ENCODE measurements around the gene MYL5.
"Not testable (repeated sequence)": the region's sequence is repeated elsewhere in the genome, so short reads cannot be mapped to it uniquely, and the experiment has no call there.

The MYL5 gene, protein sequence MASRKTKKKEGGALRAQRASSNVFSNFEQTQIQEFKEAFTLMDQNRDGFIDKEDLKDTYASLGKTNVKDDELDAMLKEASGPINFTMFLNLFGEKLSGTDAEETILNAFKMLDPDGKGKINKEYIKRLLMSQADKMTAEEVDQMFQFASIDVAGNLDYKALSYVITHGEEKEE

DNA sequence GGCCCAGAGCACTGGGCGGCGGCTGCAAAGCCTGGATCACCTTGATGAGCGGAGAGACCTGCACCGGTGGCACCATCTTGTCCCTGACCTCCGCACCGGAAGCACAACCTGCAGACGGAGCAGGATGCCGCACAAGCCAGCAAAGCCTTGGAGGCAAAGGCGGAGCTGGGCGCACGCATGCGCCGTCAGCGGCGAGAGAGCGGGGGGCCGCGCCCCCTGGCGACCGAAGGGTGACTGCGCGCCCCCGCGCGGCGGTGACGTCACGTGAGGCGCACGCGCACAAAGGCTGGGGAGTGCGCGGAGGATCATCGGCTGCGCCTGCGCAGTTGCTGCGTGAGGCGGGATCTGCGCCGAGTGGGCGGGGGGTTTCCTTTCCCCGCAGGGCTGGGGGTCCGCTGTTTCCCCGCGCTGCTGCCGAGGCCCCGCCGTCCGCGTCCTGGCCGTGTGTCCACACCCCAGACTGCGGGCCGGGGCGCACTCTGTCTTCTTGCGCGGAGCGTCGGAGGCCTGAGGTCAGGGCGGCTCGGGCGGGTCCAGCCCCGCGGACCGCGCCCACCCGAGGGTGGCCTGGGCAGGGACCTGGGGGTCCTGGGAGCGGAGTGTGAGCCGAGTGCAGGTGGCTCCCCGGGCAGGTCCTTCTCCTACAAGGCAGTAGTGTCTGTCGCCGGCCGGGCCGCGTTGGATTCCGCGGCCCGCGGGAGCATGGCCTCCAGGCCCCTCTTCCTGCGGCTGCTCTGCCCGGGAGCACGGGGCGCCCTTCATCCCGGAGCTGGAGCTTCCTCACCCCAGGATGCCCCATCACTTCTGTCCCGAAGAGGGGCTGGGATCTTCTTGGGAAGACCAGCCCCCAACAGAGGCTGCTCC, at the start of gene MYL5, which contains the start of gene ATP5ME:
Gene MYL5, plus strand, starts transcription at position 371 of the 864 bp plus-strand sequence. CDS start 3,485 bp downstream, outside the sequence.
Gene ATP5ME, minus strand, starts transcription at position 105 of the 864 bp plus-strand sequence. Its CDS starts 29 bp downstream, at position 76.
- DNase-seq = peak; percentile 97 to 99 (median 99)

DNA sequence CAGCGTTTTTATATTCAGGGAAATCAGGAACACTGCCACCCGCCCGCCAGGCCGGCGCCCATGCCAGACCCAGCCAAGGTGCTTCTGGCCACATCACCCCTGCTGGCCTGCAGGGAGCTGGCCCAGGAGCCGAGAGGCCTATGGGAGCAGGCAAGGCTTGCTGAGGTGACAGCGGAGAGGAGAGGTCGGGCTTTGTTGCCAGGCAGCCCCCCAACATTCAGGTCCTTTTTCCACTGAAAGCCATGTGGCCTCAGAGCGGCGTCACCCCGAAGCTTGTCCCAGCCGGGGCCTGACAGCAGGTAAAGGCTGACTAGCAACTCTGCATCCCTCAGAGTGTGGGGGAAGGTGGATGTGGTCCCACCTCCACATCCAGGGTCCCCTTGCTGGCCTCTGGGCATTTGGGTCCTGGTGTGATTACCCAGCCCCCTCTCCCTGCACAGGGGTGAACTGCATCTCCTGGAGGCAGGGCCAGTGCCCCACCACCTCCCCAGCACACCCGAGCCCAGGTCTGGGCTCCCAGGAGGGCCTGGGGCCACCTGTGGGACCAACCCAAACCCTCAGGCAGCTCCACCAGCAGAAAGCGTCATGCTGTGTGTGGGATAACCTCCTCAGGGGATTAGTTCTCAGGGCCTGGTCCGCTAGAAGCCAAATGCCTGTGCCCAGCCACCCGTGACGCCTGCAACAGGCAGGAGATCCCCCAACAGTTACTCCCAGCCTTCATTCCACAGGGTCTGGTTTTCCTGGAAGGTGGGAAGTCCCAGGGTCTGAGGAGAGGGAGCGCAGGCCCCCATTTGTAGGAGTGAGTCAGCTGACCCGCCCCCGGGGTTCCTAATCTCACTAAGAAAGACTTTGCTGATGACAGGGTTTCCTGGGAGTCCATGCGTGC, 49.4 kb upstream of the MYL5 start, which contains the start of gene PDE6B:
Gene PDE6B, plus strand, starts transcription at position 869 of the 886 bp plus-strand sequence. CDS start 54 bp downstream, outside the sequence.
- no peak for DNase-seq

DNA sequence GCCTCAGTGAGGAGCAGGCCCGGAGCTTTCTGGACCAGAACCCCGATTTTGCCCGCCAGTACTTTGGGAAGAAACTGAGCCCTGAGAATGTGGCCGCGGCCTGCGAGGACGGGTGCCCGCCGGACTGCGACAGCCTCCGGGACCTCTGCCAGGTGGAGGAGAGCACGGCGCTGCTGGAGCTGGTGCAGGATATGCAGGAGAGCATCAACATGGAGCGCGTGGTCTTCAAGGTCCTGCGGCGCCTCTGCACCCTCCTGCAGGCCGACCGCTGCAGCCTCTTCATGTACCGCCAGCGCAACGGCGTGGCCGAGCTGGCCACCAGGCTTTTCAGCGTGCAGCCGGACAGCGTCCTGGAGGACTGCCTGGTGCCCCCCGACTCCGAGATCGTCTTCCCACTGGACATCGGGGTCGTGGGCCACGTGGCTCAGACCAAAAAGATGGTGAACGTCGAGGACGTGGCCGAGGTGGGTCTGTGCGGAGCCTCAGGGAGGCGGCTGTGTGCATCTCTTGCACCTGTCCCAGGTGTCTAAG, 48.6 kb upstream of the MYL5 start:
- DNase-seq = no peak

DNA sequence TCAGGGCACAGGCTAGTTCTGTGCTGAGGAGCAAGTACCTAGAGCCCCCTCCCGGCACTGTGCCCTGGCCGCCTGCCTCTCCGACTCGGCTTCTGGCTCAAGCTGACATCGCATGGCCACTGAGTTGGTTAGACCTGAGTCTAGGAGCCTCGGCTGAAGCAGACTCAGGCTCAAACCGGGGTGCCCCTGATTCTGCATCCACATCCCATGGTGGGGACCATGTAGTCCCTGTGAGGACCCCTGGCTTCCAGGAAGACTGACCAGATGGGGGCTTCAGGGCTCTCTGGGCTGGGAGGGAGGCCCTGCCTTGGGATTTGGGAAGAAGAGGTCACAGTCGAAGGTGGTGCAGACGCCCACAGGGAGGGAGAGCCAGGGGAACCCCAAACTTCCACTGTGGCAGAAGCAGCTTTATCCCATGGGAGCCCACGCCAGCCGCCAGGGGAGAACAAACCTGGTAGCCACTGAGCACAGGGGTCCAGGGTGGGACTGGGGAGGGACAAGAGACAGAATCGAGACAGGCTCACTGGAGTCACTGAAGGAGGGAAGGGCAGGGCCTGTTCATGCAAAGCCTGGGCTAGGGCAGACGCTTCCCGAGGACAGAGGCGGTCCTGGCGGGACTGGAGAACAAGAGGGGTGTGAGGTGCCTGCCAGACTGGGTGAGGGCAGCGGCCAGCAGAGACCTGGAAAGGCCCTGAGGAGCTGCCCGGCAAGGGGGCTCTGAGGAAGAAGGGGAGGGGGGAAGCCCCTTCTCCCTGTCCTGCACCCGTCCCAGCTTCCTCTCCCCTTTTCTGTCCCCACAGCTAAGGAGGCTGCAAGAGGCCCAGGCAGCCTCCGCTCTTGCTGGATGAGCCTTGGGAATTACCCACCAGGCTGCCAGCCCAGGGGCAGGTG, 47.9 kb upstream of the MYL5 start:
- no peak for DNase-seq

DNA sequence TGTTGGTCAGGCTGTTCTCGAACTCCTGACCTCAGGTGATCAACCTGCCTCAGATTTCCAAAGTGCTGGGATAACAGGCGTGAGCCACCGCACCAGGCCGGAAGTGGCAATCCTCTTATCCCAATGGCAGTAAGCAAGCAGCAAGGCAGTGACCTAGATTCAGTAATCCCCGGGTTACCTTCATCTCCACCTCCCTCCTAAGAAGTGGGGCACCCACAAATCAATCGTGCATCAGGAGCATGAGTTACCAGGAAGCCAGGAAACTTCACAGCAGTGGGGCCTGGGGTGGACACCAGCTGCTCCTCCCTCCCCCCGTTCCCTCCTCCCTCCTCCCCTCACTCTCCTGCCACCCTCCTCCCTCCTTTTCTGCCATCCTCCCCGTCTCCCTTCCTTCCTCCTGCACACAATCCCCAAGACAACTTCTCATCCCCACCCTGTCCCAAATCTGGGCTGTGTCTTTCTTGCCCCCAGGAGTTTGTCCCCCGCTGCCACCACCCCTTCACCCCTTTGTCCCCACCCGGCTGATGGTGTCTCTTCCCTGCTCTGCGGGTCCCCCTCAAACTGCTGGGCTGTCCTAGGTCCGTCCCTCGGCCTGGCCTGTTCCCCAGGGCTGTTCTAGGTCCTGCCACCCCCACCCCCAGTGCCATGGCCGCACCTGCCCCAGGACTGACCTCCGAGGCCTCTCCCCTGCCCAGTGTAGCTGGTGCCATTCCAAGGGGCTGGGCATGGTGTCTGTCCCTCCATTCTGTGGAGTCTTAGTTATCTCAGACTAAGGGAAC, 46.8 kb upstream of the MYL5 start:
- DNase-seq = no peak

DNA sequence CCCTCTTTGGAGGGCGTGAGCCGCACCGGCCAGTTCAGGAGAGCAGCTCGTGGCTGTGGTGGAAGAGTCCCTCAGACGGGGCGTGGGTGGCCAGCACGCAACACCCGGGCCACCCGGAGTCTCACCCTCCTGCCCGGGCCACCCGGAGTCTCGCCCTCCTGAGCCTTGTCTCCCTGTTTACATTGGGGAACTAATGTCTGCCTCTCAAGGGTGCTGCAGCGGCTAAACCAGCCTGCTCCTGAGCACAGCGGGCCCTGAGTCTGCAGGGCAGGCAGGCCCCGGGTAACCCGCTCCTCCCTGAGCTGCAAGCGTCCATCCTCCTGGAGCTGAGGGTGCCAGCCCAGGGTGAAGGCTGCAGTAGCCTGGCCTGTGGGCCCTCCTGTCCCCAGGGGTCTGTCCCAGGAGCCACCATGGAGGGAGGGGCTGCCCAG, 46.0 kb upstream of the MYL5 start:
- no peak for DNase-seq

DNA sequence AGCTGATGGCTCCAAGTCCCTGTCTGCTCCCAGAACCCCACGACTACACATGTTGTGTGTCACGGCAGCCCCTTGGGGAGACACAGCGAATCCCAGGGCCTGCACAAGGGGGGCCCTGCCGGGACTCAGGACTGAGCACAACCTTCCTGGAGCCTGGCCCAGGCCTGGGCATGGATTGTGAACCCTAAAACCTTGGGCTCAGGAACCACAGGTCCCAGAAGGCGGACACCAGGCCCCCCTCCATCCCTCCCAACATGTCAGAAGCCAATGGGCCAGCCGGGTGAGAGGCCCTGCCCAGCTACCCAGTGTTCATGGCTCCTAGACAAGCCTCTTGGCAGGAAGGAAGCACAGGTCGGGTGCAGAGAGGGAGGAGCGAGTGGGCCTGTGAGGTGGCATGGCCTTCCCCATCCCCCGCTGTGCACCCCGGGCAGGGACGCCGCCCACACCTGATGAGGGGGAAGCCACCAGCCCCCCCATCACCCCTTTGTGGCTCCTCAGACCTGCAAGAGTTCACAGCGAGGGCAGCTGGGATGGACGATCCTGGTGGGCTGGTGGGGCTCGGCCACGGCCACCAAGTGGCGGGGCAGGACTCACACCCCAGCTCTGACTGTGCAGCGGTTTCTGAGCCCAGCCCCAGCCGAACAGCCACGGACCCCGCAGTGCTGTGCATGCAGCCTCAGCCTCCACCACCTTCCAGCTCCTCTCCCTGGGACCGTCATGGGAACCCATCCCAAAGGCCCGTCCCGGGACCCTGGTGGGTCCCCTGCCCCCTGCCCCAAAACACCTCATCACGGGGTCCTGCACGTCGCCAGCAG, 45.3 kb upstream of the MYL5 start:
- DNase-seq = no peak

DNA sequence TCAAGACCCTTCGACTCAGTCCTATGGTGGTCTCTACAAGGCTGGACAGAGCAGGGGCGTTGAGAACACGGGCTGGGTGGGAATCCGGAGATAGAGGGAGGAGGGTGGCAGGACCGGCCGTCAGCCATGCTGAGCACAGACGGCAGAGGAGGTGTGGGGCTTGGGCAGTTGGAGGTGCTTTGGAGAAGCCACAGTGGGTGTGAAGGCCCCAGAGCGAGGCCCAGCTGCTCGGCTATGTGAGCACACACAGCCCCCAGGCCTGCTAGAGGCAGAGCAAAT, 44.8 kb upstream of the MYL5 start:
- no peak for DNase-seq

DNA sequence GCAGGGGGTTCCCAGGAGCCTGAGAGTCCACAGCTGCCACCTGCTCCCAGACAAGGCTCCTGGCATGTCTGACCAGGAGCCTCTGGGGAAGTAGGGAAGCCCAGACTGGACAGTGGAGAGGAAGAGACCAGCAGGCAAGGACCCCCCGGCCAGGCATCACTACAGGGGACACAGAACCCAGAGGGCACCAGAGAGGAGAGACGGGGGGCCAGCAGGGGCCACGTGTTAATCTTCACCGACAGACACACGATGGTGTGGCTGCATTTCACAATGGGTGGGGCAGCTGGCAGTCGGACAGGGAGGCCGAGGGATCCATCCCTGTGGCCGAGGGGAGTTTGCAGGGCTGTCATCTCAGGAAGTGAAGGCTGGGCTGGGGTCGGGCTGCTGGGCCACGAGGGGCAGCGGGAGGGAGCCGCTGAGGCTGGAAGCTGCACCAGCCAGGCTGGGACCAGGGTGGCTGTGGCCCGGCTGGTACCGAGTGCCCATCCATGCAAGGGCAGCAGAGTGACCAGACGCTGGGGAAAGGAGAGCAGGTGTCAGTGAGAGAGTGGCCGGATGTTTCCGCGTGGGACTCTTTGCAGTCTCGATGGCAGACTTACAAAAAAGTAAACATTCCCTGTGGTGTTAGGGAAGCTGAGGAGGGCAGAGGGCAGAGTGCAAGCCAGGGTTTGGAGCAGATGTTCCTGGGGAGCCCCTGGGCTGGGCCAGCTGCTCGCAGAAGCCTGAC, 44.3 kb upstream of the MYL5 start:
- DNase-seq = no peak

DNA sequence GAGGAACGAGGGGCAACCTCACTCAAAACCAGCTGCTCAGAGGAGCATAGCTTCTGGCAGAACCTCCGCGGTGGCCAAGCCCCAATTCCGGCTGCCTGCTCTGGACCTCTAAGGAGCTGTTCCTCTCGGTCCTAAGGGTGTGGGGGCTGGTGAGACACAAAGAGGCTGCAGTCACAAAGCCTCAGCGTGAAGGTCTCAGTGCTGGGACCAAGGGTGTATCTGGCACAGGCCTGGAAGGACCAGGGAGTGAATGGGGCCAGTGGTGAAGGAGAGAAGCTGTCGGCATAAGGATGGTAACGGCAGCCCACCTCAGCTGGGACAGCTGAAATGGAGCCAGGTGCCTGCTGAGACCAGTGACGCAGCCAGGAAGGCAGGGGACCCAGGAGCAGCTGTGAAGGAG, 43.7 kb upstream of the MYL5 start:
- DNase-seq = no peak

DNA sequence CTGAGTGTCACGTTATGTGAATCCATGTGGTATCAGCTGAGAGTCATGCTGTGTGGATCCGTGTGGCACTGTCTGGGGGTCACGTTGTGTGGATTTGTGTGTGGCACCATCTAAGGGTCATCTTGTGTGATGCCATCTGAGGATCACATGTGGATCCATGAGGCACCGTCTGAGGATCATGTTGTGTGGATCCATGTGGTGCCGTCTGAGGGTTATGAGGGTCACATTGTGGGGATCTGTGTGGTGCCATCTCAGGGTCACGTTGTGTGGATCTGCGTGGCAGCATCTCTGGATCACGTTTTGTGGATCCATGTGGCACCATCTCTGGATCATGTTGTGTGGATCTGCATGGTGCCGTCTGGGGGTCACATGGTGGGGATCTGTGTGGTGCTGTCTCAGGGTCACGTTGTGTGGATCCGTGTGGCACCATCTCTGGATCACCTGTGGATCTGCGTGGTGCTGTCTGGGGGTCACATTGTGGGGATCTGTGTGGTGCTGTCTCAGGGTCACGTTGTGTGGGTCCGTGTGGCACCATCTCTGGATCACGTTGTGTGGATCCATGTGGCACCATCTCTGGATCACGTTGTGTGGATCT, 42.0 kb upstream of the MYL5 start:
- no peak for DNase-seq

DNA sequence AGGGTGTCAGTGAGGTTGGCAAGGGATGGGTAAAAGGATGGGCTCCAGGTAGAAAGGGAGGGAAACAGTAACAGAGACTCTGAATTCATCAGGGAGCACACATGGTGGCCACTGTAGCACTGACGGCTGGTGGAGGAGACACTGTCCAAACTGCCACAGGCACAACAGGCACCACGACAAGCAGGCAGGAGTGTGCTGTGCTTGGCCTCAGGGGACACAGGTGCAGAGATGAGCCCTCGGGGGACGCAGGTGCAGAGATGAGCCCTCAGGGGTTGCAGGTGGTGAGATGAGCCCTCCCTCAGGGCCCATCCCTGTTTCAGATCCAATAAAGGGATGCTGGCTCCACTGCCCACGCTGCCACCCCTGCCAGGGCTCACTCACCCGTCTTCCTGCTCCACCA, 41.4 kb upstream of the MYL5 start:
- no peak for DNase-seq

DNA sequence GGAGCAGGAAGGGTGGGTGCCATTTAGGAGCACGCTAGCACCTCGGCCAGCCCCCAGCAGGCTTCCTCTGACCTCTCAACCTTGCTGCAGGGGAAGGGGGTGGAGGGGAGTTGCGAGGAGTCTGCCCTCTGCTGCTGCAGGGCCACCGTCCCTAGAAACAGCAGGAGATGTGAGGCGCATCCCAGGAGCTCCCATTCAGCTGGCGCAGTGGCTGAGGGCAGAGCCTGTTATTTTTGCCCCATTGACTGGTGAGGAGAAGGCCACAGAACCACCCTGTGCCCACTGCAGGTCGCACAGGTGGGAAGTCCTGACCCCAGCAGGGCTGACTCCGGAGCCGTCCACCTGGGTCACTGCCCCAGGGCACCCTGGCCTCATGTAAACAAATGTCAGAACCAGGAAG, 40.9 kb upstream of the MYL5 start:
- no peak for DNase-seq

DNA sequence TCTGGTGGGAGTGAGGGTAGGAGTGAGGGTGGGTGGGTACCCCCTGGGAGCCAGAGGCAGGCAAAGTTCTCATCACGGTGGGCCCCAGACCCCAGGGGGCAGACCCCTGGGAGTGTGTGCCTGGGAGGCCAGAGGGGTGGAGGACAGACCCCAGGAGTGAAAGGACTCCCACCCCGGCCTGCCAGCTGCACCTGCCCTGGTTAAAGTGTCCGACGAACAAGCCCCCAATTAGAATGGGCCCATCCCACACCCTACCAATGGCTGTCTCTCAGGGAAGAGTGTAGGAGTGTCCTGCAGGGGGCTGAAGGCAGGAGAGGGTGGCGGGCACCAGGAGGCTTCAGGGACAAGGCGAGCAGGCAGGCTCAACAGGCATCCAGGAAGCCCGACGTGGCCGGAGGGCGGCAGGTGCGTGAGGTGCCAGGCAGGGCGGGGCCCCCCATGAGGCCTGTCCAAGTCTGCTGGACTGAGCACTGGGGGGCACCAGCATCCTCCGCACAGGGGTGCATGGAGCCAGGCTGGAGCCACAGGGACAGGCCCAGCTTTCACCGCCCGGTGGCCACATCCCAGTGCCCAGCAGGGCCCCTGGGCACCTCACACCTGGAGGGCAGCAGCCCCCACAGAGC, 40.3 kb upstream of the MYL5 start:
- no peak for DNase-seq

DNA sequence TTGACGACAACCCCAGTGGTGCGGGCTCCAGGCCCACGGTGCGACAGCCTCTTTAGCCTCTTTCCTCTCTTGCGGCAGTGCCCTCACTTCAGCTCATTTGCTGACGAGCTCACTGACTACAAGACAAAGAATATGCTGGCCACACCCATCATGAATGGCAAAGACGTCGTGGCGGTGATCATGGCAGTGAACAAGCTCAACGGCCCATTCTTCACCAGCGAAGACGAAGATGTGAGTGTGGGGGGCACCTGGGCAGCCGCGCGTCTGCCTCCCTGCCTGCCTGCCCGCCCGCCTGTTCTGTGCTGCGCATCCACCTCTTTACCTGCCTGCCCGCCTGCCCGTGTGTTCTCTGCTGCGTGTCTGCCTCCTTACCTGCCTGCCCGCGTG, 39.8 kb upstream of the MYL5 start:
- no peak for DNase-seq

DNA sequence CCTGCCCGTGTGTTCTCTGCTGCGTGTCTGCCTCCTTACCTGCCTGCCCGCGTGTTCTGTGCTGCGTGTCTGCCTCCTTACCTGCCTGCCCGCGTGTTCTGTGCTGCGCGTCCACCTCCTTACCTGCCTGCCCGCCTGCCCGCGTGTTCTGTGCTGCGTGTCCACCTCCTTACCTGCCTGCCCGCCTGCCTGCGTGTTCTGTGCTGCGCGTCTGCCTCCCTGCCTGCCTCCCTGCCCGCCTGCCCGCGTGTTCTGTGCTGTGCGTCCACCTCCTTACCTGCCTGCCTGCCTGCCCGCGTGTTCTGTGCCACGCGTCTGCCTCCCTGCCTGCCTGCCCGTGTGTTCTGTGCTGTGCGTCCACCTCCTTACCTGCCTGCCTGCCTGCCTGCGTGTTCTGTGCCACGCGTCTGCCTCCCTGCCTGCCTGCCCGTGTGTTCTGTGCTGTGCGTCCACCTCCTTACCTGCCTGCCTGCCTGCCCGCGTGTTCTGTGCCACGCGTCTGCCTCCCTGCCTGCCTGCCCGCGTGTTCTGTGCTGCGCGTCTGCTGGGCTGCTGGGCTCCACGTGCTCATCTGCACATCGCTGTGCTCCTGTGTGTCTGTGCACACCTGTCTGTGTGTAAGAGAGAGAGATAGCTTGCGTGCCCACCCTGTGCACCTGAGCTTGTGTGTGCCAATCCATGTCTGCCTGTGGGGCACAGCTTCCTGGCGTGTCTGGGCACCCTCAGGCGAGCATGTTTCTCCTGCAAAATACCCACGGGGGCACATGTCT, 39.1 kb upstream of the MYL5 start:
- not testable (repeated sequence) for DNase-seq

DNA sequence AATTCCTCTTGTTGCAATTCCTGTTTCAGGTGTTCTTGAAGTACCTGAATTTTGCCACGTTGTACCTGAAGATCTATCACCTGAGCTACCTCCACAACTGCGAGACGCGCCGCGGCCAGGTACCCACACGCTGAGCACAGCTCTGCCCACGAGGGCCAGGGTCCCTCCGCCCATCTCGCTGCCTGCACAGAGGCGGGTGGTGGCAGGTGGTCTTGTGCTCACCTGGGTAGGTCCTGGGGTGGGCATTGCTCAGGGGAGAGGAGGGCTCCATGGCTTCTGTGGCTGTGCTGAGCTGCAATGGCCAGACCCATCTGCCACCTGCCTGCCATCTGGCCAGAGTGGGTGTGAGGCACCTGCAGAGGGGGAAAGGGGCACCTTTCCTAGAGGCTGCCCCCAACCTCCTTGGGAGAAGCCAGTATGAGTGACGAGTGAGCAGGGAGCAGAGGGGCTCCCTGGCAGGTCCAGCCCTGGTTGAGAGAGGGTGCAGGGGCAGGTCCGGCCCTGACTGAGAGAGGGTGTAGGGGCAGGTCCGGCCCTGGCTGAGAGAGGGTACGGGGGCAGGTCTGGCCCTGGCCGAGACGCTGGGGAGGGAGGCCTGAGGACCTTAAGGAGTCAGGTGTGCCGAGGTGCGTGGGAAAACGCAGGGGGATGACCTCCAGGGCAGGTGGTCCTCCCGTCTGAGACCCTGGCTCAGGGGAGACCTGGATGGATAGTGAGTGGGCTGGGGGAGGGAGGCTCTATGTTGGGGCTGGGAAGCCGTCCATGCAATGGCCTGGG, 38.3 kb upstream of the MYL5 start:
- DNase-seq = no peak

Data from suppressor macrophage treated with lipopolysaccharide for 1 hour (primary cell).